Measurements from ENCODE around the gene GAK.
"Not testable (repeated sequence)": the region's sequence is repeated elsewhere in the genome, so short reads cannot be mapped to it uniquely, and the experiment has no call there.

Gene GAK

DNA sequence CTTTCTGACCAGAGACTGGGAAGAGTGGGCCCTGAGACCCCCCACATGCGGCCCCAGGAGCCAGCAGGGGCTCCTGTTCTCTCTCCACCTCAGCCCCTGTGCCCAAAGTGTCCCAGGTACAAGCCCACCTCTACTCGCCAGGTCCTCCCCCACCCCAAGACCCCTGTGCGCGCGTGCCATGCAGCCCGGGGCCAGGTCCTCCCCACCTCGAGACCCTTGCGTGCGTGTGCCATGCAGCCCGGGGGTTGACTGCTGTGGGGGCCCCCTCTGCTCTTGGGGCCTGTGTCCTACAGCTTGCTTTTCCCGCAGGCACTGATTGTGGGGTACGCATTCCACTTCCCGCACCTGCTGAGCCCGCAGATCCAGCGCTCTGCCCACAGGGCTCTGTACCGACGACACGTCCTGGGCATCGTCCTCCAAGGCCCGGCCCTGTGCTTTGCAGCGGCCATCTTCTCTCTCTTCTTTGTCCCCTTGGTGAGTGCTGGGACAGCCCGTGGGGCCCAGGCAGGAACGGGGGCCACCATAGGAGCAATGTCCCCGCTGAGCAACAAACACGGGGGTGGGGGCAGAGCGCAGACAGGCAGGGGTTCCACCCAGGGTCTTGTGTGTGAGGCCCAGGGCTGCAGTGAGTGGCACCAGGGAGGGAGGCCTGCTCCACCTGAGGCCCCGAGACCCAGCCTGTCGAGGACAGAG lies 20.9 kb upstream of the GAK start:
- no peak for DNase-seq

DNA sequence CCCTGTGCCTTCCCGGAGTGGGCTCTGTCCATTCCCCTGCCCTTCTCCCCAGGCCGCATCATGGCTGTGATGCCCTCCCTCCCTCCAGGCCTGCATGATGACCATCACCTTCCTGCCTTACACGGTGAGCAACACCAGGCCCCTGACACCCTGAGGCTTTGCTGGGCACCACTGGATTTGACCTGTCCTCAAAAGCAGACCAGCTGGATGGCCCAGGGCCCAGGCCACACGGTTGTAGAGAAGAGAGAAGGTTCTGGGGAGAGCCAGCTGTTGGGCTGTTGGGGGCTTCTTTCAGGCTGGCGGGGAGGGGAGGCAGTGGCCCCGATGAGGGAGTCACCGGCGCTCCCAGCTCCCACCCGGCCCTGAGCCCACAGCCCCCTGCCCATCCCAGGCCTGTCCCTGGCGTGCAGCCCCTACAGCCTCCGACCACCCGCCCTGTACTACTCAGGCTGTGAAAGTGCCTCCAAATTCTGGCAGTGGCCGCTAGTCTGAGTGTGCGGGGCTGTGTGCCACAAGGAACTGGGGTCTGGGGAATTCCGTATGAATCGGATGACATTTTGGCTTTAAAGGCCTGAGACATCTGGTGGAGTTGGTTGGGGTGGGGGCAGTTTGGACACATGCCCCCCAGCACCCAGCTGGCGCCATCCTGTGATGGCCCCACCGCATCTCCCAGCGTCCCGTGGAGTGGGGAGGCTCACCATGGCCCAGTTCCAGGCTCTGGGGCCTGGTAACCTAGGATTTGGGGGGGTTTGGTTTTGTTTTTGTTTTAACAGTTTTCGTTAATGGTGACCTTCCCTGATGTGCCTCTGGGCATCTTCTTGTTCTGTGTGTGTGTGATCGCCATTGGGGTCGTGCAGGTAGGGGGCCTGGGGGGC lies 19.7 kb upstream of the GAK start:
- DNase-seq, result no peak

- no peak for DNase-seq
Measured at GRCh38 chr4:951186-951585, 19.1 kb upstream of the GAK start.

DNA sequence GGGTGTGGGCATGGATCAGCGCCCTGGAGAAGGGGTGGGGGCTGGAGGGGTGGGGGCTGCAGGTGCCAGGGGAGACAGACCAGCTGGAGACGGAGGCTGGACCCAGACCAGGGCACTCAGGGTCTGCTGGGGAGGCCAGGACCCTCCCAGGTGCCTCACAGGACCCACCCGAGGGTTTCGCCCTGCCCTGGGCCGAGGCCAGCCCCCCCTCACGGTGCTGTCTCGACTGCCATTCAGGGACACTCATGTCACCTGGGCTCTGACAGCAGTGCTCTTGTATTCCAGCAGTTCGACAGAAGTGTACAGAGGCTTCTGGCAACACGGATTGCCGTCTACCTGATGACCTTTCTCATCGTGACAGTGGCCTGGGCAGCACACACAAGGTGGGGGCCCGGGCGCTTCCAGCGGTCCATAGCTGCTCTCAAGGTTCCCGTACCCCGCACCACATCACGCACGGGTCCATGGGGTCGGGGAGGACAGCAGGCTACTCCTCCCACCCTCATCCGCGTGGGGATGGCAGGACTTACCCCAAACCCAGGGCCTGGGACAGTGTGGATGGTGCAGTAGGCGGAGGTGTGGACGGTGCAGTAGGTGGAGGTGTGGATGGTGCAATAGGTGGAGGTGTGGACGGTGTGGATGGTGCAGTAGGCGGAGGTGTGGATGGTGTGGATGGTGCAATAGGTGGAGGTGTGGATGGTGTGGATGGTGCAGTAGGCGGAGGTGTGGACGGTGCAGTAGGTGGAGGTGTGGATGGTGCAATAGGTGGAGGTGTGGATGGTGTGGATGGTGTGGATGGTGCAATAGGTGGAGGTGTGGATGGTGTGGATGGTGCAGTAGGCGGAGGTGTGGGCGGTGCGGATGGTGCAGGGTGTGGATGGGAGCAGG lies 18.3 kb upstream of the GAK start:
- DNase-seq, result no peak

- DNase-seq, result no peak
Measured at GRCh38 chr4:949656-950055, 17.5 kb upstream of the GAK start.

DNA sequence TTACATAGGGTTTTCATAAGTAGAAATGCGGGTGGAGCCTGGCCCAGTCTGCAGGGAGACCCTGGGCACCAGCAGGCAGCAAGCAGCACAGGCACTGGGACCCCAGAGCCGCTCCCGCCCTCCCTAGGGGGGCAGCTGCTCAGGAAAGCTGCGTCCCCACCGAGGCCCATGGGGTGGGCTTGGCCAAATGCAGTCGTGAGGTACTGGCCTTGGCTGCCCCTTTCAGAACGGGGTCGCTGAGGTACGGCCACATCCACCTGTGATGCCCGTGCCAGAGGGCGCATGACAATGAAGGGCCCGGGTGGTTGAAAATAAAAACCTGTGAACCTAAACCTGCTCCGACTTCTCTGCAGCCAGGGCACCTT lies 16.8 kb upstream of the GAK start:
- DNase-seq, result no peak

DNA sequence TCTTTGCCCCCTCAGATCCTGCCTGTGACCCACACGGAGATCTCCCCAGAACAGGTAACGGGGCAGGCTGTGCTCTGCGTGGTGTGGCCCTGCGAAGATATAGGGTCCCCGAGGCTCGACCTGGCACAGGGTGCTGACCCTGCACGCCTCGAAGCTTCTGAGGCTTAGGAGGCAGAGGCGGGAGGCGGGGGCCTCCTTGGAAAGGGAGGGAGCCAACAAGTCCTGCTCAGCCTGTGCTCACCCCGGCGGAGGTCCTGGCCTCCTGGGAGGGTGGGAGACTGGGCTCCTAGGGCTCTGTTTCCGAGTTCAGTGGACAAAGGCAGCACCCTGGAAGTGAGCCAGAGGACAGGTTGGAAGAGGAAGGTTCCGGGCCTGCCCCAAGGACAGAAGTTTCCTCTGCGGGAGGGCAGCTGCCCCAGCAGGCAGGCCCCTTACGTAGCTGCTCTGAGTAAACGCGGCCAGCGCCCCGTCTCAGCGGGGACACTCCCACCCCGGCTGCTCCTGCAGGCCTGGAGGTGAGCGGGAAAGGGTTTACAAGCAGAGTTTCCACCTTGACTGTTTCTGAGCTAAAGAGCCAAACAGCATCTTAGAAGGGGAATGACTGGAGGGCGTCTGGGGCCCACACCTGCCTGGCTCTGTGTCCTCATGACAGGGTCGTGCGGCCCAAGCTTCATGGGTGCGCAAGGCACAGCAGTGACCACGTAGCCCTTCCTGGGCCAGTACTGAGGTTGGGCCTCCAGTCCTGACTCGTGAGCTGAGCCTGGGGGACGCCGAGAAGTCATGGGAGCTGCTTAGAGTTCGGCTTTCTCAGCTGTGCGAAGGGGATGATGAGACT lies 16.2 kb upstream of the GAK start:
- no peak for DNase-seq

DNA sequence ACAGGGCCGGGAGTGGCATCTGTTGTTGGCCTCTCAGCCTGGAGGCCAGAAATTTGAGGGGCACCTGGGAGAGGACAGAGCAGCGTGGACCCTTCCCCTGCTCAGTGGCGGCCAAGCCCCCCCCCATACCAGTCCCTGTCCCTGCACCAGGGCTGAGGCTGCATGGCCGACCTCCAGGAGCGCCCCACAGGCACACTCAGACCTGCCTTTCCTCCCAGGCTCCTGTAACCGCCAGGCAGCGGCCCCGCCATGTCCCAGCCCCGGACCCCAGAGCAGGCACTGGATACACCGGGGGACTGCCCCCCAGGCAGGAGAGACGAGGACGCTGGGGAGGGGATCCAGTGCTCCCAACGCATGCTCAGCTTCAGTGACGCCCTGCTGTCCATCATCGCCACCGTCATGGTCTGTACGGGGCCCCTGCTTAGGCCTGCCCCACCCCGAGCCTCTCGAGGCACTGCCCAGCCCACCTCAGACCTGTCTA lies 15.4 kb upstream of the GAK start:
- DNase-seq, result no peak

GRCh38 chr4:946517-947471 lies 14.7 kb upstream of the GAK start:
- DNase-seq, result no peak

GRCh38 chr4:946103-946450 lies 14.0 kb upstream of the GAK start:
- DNase-seq, result no peak

DNA sequence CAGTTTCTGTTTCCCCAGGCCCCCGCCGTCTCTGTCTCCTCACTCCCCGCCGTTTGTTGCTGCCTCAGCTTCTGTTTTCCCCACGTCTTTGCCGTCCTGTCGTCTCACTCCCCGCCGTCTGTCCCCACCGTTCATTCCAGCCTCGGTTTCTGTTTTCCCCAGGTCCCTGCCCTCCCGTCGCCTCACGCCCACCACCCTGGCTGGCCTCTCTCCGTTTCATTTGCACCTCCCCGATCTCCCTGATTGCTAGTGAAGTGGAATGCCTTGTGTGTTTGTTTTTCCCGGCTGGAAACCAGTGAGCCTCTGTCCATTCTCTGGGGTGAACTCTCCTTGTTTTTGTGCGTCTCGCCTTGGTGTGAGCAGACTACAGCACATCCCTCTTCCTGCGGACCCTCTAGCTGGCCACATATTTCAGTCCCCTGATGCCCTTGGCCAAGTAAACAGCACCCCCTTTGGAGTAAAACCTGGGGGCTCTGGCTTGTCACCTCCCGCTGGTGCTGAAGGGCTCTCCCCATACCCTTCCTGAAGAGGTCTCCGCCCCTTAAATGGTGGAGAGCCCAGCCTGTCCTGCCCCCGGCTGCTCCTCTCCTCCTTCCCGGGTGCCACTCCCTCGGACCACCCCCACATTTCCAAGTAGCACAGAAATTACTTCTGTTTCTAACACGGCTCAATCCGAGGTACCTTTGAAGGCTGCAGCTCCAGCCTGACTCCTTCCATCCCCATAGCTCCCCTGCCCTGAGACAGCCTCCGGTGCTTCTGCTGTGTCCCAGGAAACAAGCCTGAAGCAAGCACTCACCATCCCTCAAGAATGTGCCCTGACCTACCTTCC lies 13.4 kb upstream of the GAK start:
- DNase-seq, result no peak

DNA sequence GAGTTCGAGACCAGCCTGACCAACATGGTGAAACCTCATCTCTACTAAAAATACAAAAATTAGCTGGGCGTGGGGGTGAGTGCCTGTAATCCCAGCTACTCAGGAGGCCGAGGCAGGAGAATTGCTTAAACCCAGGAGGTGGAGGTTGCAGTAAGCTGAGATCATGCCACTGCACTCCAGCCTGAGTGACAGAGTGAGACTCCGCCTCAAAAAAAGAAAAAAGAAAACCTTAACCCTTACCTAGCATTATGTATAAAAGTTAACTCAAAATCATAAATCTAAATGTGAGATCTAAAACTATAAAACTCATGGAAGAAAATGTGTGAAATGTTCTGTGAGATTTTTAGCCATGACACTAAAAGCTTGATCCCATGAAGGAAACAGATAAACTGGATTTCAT lies 7.4 kb upstream of the GAK start:
- DNase-seq, result not testable (repeated sequence)

DNA sequence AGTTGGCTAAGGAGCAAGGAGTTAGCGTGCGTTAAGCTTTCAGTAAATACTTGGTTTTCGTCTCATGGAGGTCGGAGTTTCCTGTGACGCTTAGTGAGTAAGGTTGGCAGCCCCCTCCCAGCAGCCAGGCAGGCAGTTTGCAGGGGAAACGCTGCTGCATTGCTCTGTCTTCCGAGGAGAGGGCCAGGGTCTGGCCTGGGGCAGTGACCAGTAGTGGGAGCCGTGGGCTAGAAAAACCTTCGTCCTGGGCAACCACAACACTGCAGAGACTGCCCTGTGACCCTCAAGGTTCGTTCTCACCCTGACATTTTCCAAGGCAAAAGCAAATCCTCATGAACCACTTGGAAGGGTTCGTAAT lies 576 bp upstream of the GAK start:
- no peak for DNase-seq

GRCh38 chr4:931194-931959 lies 739 bp downstream of the GAK start:
- DNase-seq, result no peak

GRCh38 chr4:930827-931193 lies 1.3 kb downstream of the GAK start:
- DNase-seq, result no peak

- DNase-seq, result no peak
Measured at GRCh38 chr4:930028-930551, 2.0 kb downstream of the GAK start.

DNA sequence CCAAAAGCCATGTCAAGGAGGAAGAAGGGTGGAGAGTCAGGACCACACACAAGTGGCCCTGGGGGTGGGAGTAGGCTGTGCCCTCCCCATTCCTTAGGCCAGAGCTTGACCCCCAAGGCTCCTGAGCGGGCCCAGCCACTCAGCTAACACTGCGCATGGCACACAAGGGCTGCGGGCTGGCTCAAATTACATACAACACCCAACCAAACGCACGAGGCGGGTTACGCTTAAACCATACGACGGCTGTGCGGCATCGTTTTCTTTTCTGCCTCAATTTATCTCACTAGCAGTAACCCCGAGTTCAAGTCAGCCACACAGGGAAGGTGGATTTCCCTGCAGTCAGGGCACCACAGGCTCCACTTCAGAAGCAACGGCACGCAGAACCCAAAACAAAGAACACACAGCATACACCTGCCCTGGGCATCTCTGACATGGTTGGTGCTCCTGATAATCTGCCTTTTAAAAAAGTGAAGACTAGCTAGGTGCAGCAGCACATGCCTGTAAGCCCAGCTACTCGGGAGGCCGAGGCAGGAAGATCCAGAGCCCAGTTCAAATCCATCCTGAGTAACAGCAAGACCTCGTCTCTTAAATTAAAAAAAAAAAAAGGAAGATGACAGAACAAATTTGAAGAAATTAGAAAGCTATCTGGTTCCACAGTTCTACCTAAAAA lies 2.9 kb downstream of the GAK start:
- DNase-seq, result no peak

GRCh38 chr4:927566-927965 lies 4.5 kb downstream of the GAK start:
- DNase-seq, result not testable (repeated sequence)

- DNase-seq, result no peak
Measured at GRCh38 chr4:926538-926937, 5.6 kb downstream of the GAK start.

Measured in activated T-cell treated with anti-CD3 and anti-CD28 coated beads for 4 hours (primary cell).